ENCODE data around the gene TJP1. TPM values are rescaled to one million over a fixed set of nuclear protein-coding genes. Genes with fewer than 3 reads are reported as not detected.
"Not testable (repeated sequence)": the region's sequence is repeated elsewhere in the genome, so short reads cannot be mapped to it uniquely, and the experiment has no call there.

The TJP1 gene
- polyA plus RNA-seq, 6 donors from 2014 or later, result not detected

DNA sequence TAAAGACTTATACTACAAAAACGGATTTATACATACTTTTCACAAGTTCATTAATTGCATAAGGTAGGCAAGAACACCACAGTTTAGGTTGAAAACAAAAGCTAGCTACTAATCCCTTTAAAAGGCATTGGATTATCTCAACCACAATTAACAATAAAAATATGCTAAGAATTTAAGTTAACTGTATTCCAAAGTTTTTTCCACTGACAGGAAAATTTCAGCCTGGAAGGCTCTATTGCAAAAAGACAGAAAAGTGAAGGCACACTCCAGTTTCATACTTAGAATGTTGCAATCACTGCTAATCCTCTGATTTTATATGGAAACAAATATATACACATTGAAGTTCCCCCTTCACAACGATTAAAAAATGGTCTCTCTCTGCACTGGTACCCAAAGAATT lies 71.5 kb downstream of the TJP1 start:
- Mint-ChIP-seq H3K4me3 (no peak overlapping the region), H3K27ac (no peak overlapping the region), H3K27me3 (peaks cover 0 to 4% (median 0%) of the 10 kb centered on the region in 3 donors), H3K36me3 (no peaks in the 10 kb centered on the region), H3K9me3 (peaks cover 0 to 3% (median 0%) of the 10 kb centered on the region in 7 donors), H3K4me1 (no peaks in the 10 kb centered on the region)
- no peak for ATAC-seq (ENCODE audit: low read depth in 2 of 2)
- no peak for DNase-seq

GRCh38 chr15:29749365-29750086 lies 72.7 kb downstream of the TJP1 start:
- no peaks in the 10 kb centered on the region for H3K27me3 Mint-ChIP-seq
- H3K4me1 Mint-ChIP-seq, result no peaks in the 10 kb centered on the region
- ATAC-seq (ENCODE audit: low read depth in 2 of 2) (no peak), DNase-seq (no peak)
- H3K36me3 Mint-ChIP-seq, result no peaks in the 10 kb centered on the region
- no peak overlapping the region for H3K27ac Mint-ChIP-seq
- H3K9me3 Mint-ChIP-seq, result peaks cover 0 to 3% (median 0%) of the 10 kb centered on the region in 7 donors
- H3K4me3 Mint-ChIP-seq, result no peak overlapping the region

- H3K27ac Mint-ChIP-seq, result no peak overlapping the region
- no peak overlapping the region for H3K4me3 Mint-ChIP-seq
- H3K4me1 Mint-ChIP-seq, result no peaks in the 10 kb centered on the region
- no peak for DNase-seq
- no peak for ATAC-seq (ENCODE audit: low read depth in 2 of 2)
- no peaks in the 10 kb centered on the region for H3K9me3 Mint-ChIP-seq
- no peaks in the 10 kb centered on the region for H3K36me3 Mint-ChIP-seq
- no peaks in the 10 kb centered on the region for H3K27me3 Mint-ChIP-seq
These were observed 74.3 kb downstream of the TJP1 start for GRCh38 chr15:29747837-29748417.

DNA sequence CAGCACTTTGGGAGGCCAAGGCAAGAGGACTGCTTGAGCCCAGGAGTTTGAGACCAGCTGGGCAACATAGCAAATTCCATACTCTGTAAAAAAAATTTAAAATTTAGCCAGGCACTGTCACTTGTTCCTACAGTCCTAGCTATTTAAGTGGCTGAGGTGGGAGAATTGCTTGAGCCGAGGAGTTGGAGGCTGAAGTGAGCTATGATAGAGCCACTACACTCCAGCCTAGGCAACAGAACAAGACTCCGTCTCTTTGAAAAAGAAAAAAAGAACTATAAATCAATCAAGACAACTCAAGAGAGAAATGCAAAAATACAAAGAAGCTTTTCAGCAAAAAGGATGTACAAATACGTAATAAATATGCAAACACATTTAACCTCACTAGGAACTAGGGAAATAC lies 78.8 kb downstream of the TJP1 start:
- H3K27me3 Mint-ChIP-seq, result no peaks in the 10 kb centered on the region
- no peaks in the 10 kb centered on the region for H3K4me1 Mint-ChIP-seq
- no peak overlapping the region for H3K27ac Mint-ChIP-seq
- H3K9me3 Mint-ChIP-seq, result no peaks in the 10 kb centered on the region
- DNase-seq, result no peak
- H3K4me3 Mint-ChIP-seq, result no peak overlapping the region
- ATAC-seq (ENCODE audit: low read depth in 2 of 2), result no peak
- H3K36me3 Mint-ChIP-seq, result no peaks in the 10 kb centered on the region

DNA sequence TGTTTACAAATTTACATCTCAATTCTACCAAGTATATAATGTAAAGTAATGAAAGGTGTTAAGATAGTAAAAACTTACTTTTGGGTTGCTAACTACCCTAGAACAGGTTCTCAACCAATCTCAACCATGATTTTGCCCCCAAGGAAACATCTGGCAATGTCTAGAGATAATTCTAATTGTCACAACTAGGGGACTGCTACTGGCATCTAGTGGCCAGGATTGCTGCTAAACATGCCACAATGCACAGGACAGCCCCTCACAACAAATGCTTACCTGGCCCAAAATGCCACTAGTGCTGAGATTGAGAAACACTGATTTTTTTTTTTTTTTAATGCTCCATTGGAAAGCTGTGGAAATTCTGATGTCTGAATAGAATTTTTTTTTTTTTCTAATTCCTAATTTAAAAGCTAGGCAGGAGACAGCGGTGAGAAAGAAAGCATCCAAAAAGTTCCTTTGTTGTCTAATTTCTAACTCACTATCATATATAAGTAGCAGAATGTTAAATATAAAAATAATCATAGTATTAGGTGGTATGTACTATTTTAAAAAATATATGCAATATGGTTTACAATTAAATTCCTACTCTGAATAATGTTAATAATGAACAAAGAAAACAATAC lies 81.5 kb downstream of the TJP1 start:
- no peak for ATAC-seq (ENCODE audit: low read depth in 2 of 2)
- DNase-seq, result no peak
- Mint-ChIP-seq H3K9me3 (no peaks in the 10 kb centered on the region), H3K36me3 (no peaks in the 10 kb centered on the region), H3K4me3 (no peak overlapping the region), H3K4me1 (no peaks in the 10 kb centered on the region), H3K27ac (no peak overlapping the region), H3K27me3 (peaks cover 0 to 5% (median 0%) of the 10 kb centered on the region in 3 donors)

GRCh38 chr15:29736744-29737020 lies 85.6 kb downstream of the TJP1 start:
- Mint-ChIP-seq H3K27ac (no peak overlapping the region), H3K4me3 (no peak overlapping the region), H3K4me1 (no peaks in the 10 kb centered on the region), H3K27me3 (peaks cover 0 to 9% (median 0%) of the 10 kb centered on the region in 3 donors), H3K9me3 (no peaks in the 10 kb centered on the region), H3K36me3 (no peaks in the 10 kb centered on the region)
- ATAC-seq (ENCODE audit: low read depth in 2 of 2) (no peak), DNase-seq (no peak)

GRCh38 chr15:29736012-29736743 lies 86.1 kb downstream of the TJP1 start:
- H3K4me3 Mint-ChIP-seq, result no peak overlapping the region
- no peaks in the 10 kb centered on the region for H3K36me3 Mint-ChIP-seq

DNA sequence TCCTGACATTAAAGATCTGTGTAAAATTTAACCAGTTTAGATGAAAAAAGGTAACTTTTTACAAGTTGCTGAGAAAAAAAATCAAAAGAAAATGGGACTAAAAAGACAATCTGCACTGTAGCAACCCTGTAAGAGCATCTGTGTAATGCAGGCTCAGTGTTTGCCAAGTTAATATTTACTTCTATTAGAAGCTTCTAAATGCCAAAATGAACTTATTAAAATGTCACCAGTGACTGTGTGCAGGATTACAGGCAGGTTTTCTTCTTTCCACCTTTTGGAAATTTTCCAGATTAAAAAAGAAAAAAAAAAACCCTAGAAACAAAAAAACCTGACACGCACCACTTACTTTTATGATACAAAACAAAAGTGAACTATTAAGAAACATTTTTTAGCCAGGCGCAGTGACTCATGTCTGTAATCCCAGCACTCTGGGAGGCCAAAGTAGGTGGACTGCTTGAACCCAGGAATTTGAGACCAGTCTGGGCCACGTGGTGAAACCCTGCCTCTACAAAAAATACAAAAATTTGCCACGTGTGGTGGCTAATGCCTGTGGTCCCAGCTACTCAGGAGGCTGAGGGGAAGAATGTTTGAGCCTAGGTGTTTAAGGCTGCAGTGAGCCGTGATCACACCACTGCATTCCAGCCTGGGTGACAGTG lies 87.2 kb downstream of the TJP1 start:
- H3K4me1 Mint-ChIP-seq, result no peaks in the 10 kb centered on the region

More at GRCh38 chr15:29736012-29736743, 86.1 kb downstream of the TJP1 start:
- no peaks in the 10 kb centered on the region for H3K4me1 Mint-ChIP-seq
- H3K27ac Mint-ChIP-seq, result no peak overlapping the region
- peaks cover 0 to 9% (median 0%) of the 10 kb centered on the region in 3 donors for H3K27me3 Mint-ChIP-seq
- ATAC-seq (ENCODE audit: low read depth in 2 of 2) (no peak), DNase-seq (no peak)
- no peaks in the 10 kb centered on the region for H3K9me3 Mint-ChIP-seq

GRCh38 chr15:29731865-29732264 lies 90.4 kb downstream of the TJP1 start:
- DNase-seq (no peak), ATAC-seq (ENCODE audit: low read depth in 2 of 2) (no peak)
- H3K9me3 Mint-ChIP-seq, result no peaks in the 10 kb centered on the region
- H3K4me1 Mint-ChIP-seq, result no peaks in the 10 kb centered on the region
- H3K4me3 Mint-ChIP-seq, result no peak overlapping the region
- no peak overlapping the region for H3K27ac Mint-ChIP-seq
- peaks cover 0 to 9% (median 0%) of the 10 kb centered on the region in 3 donors for H3K27me3 Mint-ChIP-seq
- H3K36me3 Mint-ChIP-seq, result no peaks in the 10 kb centered on the region

More for the DNA sequence above, 87.2 kb downstream of the TJP1 start:
- DNase-seq, result no peak
- no peaks in the 10 kb centered on the region for H3K9me3 Mint-ChIP-seq
- H3K27ac Mint-ChIP-seq, result peak overlapping the region in 1 of 6 donors; percentile 16
- no peak overlapping the region for H3K4me3 Mint-ChIP-seq
- peaks cover 0 to 9% (median 0%) of the 10 kb centered on the region in 3 donors for H3K27me3 Mint-ChIP-seq
- H3K36me3 Mint-ChIP-seq, result no peaks in the 10 kb centered on the region
- ATAC-seq (ENCODE audit: low read depth in 2 of 2), result no peak

DNA sequence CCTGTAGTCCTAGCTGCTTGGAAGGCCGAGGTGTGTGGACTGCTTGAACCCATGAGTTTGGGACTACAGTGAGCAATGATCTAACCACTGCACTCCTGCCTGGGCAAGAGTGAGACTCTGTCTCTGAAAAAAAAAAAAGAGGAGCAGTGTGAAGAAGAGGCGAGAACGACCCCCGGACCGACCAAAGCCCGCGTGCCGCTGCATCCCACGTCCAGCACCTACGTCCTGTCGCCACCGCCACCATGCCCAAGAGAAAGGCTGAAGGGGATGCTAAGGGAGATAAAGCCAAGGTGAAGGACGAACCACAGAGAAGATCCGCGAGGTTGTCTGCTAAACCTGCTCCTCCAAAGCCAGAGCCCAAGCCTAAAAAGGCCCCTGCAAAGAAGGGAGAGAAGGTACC lies 91.8 kb downstream of the TJP1 start:
- H3K9me3 Mint-ChIP-seq; H3K4me1 Mint-ChIP-seq; H3K36me3 Mint-ChIP-seq; DNase-seq; ATAC-seq (ENCODE audit: low read depth in 2 of 2); H3K27me3 Mint-ChIP-seq; H3K27ac Mint-ChIP-seq; H3K4me3 Mint-ChIP-seq: not testable (repeated sequence)

DNA sequence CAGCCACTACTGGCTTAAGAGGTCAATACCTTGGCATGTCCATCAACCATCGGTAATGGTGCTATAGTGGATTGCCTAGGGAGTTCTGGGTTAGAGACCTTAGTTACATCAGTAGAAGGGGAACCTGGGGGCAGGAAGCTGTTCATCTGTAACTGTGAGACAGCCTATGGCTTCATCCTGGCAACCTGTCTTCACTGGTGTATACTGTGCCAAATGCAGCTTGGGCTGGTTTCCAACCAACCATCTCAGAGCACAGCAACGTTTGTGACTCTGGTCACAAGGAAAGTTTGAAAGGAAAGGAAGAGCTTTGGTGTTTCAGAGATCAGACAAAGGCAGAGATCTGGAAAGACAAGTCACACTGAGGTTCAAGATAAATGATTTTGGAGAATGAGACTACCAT lies 93.8 kb downstream of the TJP1 start:
- no peaks in the 10 kb centered on the region for H3K4me1 Mint-ChIP-seq
- H3K9me3 Mint-ChIP-seq, result peaks cover 0 to 4% (median 2%) of the 10 kb centered on the region in 7 donors
- H3K36me3 Mint-ChIP-seq, result no peaks in the 10 kb centered on the region
- H3K27ac Mint-ChIP-seq, result no peak overlapping the region
- no peak overlapping the region for H3K4me3 Mint-ChIP-seq
- H3K27me3 Mint-ChIP-seq, result peaks cover 0 to 6% (median 0%) of the 10 kb centered on the region in 3 donors
- ATAC-seq (ENCODE audit: low read depth in 2 of 2), result no peak
- DNase-seq, result no peak

DNA sequence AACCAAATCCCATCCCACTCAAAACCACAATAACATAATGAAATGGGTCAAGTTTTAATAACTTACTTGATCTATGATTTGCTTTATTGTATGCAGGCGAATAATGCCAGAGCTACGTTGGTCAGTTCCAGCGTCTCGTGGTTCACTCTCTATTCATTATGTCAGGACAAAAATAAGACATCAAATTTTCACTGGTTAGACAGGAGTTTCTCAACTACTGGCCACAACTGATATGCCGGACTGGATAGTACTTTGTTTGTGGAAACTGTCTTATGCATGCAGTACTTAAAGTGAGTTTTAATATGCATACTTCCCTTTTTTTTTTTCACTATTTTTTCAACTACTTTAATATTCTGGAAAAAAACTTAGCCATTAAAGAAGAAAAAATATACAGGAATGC lies 94.4 kb downstream of the TJP1 start:
- Mint-ChIP-seq H3K4me1 (no peaks in the 10 kb centered on the region), H3K9me3 (peaks cover 0 to 10% (median 7%) of the 10 kb centered on the region in 7 donors), H3K36me3 (no peaks in the 10 kb centered on the region), H3K4me3 (no peak overlapping the region), H3K27ac (no peak overlapping the region), H3K27me3 (peaks cover 0 to 6% (median 0%) of the 10 kb centered on the region in 3 donors)
- no peak for ATAC-seq (ENCODE audit: low read depth in 2 of 2)
- no peak for DNase-seq

- Mint-ChIP-seq H3K36me3 (peaks cover 0 to 7% of the 10 kb centered on the region in 2 donors), H3K9me3 (peaks cover 5 to 22% (median 19%) of the 10 kb centered on the region in 7 donors), H3K27me3 (peaks cover 0 to 6% (median 0%) of the 10 kb centered on the region in 3 donors), H3K4me1 (no peaks in the 10 kb centered on the region), H3K27ac (peak overlapping the region in 1 of 6 donors; percentile 25), H3K4me3 (no peak overlapping the region)
- DNase-seq (no peak), ATAC-seq (ENCODE audit: low read depth in 2 of 2) (no peak)
These were observed 95.7 kb downstream of the TJP1 start for GRCh38 chr15:29726553-29726952.

Data from naive B cell (primary cell).